OCI-LY3 (cell line): ENCODE data around the gene NTRK2.

ENCODE experiments used
- CTCF ChIP-seq: fragments of 200-600, 300-600 bp; sonication (generic); IDR thresholded peaks from 2 replicates; pipeline ENCODE4 v1.5.1; 2014; ENCODE audit warnings: antibody characterized with exemption, low read length, low read depth
- EZH2phosphoT487 ChIP-seq: fragments of 200-600 bp; shearing (Covaris generic); IDR thresholded peaks from 2 replicates; pipeline ENCODE4 v1.6.1; 2018; ENCODE audit warnings: antibody characterized with exemption, mixed run types, low read depth

GRCh38 chr9:85038061-85038460 lies 368.5 kb downstream of the NTRK2 start:
- TF ChIP-seq CTCF (no peak), EZH2phosphoT487 (no peak)
